ENCODE measurements around the gene UNC119B.

Gene UNC119B

GRCh38 chr12:120713861-120714482 is 3.7 kb downstream of the UNC119B start:
- peak; percentile 83 to 84 for DNase-seq (ENCODE audit: low read depth in 1 of 2, low spot score in 1 of 2)
- in situ Hi-C loops (cut with HindIII; ENCODE audit: low pct_unique_long_range_greater_than_20kb, low sequenced_read_pairs), result no loop called here
- TF ChIP-seq JUND (IDR thresholded peaks at IDR 0.05; ENCODE audit: low read depth), result no peak

DNA sequence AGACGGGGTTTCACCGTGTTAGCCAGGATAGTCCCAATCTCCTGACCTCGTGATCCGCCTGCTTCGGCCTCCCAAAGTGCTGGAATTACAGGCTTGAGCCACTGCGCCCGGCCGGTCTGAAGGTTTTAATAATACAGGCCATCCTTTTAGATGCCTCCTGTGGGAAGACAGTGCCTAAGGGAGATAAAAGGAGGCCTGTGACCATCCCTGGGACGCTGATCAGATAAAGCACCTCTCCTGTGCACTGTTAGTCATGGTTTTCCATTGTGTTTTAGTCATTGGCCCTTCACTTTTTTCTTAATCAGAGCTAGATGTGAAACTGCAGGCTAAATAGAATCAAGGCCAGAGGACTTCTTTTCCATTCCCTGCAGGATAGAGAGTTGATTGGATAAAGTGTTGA is 7.8 kb downstream of the UNC119B start:
- no peak for DNase-seq (ENCODE audit: low read depth in 1 of 2, low spot score in 1 of 2)
- TF ChIP-seq JUND (IDR thresholded peaks at IDR 0.05; ENCODE audit: low read depth), result no peak
- in situ Hi-C loops (cut with HindIII; ENCODE audit: low pct_unique_long_range_greater_than_20kb, low sequenced_read_pairs), result no loop called here

- TF ChIP-seq JUND (IDR thresholded peaks at IDR 0.05; ENCODE audit: low read depth), result no peak
- in situ Hi-C loops (cut with HindIII; ENCODE audit: low pct_unique_long_range_greater_than_20kb, low sequenced_read_pairs), result no loop called here
- no peak for DNase-seq (ENCODE audit: low read depth in 1 of 2, low spot score in 1 of 2)
These were observed 8.8 kb downstream of the UNC119B start for GRCh38 chr12:120719072-120719471.

DNA sequence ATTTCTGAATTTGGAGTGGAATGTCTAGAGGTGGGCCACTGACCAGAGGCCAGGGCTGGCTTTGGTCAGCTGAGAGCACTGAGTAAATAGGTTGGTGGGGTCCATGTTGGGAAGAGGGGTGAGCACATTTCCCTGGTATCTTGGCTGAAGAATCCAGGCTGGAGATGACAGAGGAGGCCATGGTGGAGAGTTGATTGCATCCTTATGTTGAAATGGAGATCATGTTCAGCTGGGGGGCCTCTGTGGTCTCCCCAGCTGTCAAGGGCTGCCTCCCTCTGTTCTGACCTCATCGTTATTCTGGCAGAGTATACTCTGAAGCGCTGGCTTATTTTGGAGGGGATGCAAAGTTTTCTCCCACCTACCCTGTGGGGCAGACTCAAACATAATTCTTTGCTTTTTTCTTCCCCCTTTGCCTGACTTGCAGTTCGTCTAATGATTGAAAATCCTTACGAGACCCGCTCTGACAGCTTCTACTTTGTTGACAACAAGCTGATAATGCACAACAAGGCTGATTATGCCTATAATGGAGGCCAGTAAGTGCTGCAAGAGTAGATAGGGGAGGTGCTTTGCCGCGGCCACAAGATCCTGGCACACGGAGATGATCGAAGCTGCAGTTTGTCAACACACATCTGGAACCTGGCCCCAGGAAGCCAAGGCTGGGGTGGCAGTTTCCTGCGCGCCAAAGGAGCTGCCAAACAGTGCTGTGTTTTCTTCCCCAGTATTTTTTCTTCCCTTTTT is 9.4 kb downstream of the UNC119B start:
- in situ Hi-C loops (cut with HindIII; ENCODE audit: low pct_unique_long_range_greater_than_20kb, low sequenced_read_pairs), result no loop called here
- no peak for TF ChIP-seq JUND (IDR thresholded peaks at IDR 0.05; ENCODE audit: low read depth)
- no peak for DNase-seq (ENCODE audit: low read depth in 1 of 2, low spot score in 1 of 2)

GRCh38 chr12:120720234-120720986 is 10.2 kb downstream of the UNC119B start:
- DNase-seq (ENCODE audit: low read depth in 1 of 2, low spot score in 1 of 2), result no peak
- in situ Hi-C loops (cut with HindIII; ENCODE audit: low pct_unique_long_range_greater_than_20kb, low sequenced_read_pairs), result no loop called here
- TF ChIP-seq JUND (IDR thresholded peaks at IDR 0.05; ENCODE audit: low read depth), result no peak

- no peak for DNase-seq (ENCODE audit: low read depth in 1 of 2, low spot score in 1 of 2)
- in situ Hi-C loops (cut with HindIII; ENCODE audit: low pct_unique_long_range_greater_than_20kb, low sequenced_read_pairs), result no loop called here
- TF ChIP-seq JUND (IDR thresholded peaks at IDR 0.05; ENCODE audit: low read depth), result no peak
These were observed 10.9 kb downstream of the UNC119B start for GRCh38 chr12:120720987-120721801.

DNA sequence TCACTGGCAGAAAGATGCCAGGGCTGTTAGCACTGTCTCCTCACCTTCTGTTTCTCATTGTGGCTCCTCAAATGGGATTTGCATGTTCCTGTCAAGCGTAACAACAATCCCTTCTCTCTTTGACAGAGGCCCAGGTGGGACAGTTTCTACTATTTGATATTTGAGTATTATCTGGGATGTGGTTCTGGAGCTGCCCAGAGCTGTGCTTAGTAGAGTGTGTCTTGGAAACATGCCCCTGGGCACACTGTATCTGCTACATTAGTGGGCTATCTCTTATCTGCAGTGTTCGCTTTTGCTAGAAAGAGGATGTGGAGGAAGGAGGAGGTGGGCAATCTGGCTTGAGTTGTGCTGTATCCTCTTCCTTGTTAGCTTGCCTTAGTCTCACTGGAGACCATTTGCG is 11.6 kb downstream of the UNC119B start:
- no peak for DNase-seq (ENCODE audit: low read depth in 1 of 2, low spot score in 1 of 2)
- TF ChIP-seq JUND (IDR thresholded peaks at IDR 0.05; ENCODE audit: low read depth), result no peak
- in situ Hi-C loops (cut with HindIII; ENCODE audit: low pct_unique_long_range_greater_than_20kb, low sequenced_read_pairs), result no loop called here

- in situ Hi-C loops (cut with HindIII; ENCODE audit: low pct_unique_long_range_greater_than_20kb, low sequenced_read_pairs), result no loop called here
- no peak for TF ChIP-seq JUND (IDR thresholded peaks at IDR 0.05; ENCODE audit: low read depth)
- DNase-seq (ENCODE audit: low read depth in 1 of 2, low spot score in 1 of 2), result no peak
These were observed 12.5 kb downstream of the UNC119B start for GRCh38 chr12:120722784-120723183.

DNA sequence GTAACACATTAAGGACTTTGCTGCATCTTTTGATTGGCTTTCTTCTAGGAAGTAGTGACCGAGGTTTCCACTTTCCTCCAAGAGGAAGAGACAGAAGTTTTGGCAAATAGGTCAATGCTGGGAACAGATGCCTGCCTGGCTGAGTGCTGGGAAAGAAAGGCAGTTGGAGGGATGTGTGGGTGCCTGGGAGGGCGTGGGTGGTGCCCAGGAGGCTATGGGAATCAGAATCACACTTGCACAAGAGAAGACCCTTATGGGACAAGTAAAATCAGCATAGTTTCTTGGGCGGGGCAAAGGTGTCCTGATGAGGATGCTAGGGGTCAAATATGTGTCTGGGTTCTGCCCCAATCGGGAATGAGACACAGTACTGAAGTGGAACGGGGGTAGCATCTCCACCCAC is 14.5 kb downstream of the UNC119B start:
- no peak for DNase-seq (ENCODE audit: low read depth in 1 of 2, low spot score in 1 of 2)
- in situ Hi-C loops (cut with HindIII; ENCODE audit: low pct_unique_long_range_greater_than_20kb, low sequenced_read_pairs), result no loop called here
- no peak for TF ChIP-seq JUND (IDR thresholded peaks at IDR 0.05; ENCODE audit: low read depth)

GRCh38 chr12:120725151-120725658 is 14.9 kb downstream of the UNC119B start:
- no peak for DNase-seq (ENCODE audit: low read depth in 1 of 2, low spot score in 1 of 2)
- in situ Hi-C loops (cut with HindIII; ENCODE audit: low pct_unique_long_range_greater_than_20kb, low sequenced_read_pairs), result no loop called here
- TF ChIP-seq JUND (IDR thresholded peaks at IDR 0.05; ENCODE audit: low read depth), result no peak

- TF ChIP-seq JUND (IDR thresholded peaks at IDR 0.05; ENCODE audit: low read depth), result no peak
- in situ Hi-C loops (cut with HindIII; ENCODE audit: low pct_unique_long_range_greater_than_20kb, low sequenced_read_pairs), result no loop called here
These were observed 15.6 kb downstream of the UNC119B start, which contains the start of gene ACADS for GRCh38 chr12:120725659-120726509. TSS of gene ACADS (plus strand) at chr12:120725826. CDS start at chr12:120725886, 60 bp downstream.

More at GRCh38 chr12:120725659-120726509, 15.6 kb downstream of the UNC119B start, which contains the start of gene ACADS:
- DNase-seq (ENCODE audit: low read depth in 1 of 2, low spot score in 1 of 2), result peak; percentile 84 to 85

All from T47D (cell line).